H1 (cell line): ENCODE data around the gene RNFT2. TPM values are rescaled to one million over a fixed set of nuclear protein-coding genes. Genes with fewer than 3 reads are reported as not detected.

Experiments used
- CTCF ChIA-PET: fragments of 300-600 bp; sonication (Branson Sonifier 250); formaldehyde crosslinking; loops from one replicate; lab custom pipeline; 2021; ENCODE audit not compliant: partially characterized antibody; lab: Charles Lee
- POLR2A ChIA-PET: fragments of 300-600 bp; sonication (Branson Sonifier 250); formaldehyde crosslinking; loops from one replicate; lab custom pipeline; 2021; ENCODE audit warnings: inconsistent platforms; ENCODE audit not compliant: partially characterized antibody; lab: Charles Lee
- DNase-seq, 2 experiments: peaks; one replicate each; pipeline versions ENCODE4 v3.0.0 to v3.0.0-alpha.2; 2010 to 2022; ENCODE audit warnings: low spot score in 2 of 2, low read depth in 1 of 2, mixed read lengths in 1 of 2
- FAIRE-seq: peaks from 2 replicates; lab custom pipeline; 2011; peaks lifted over from hg19 to GRCh38; lab: Jason Lieb, UNC
- H2AFZ ChIP-seq: 2 replicates; pipeline ENCODE4 v1.8.1; 2012; ENCODE audit warnings: low read length, inconsistent platforms
- H2AK5ac ChIP-seq: 2 replicates; pipeline ENCODE4 v1.6.1; 2013; ENCODE audit warnings: low read depth, low read length
- H2BK120ac ChIP-seq: replicated peaks from 2 replicates; pipeline ENCODE3; 2013; ENCODE audit warnings: low read depth, low read length, inconsistent platforms
- H2BK12ac ChIP-seq: 2 replicates; pipeline ENCODE4 v1.6.1; 2013; ENCODE audit warnings: low read depth, low read length
- H2BK15ac ChIP-seq: 2 replicates; pipeline ENCODE4 v1.6.1; 2013; ENCODE audit warnings: low read length
- H2BK20ac ChIP-seq: 2 replicates; pipeline ENCODE4 v1.6.1; 2013; ENCODE audit warnings: low read length
- H2BK5ac ChIP-seq: 2 replicates; pipeline ENCODE4 v1.6.1; 2013; ENCODE audit warnings: low read depth, low read length
- H3K14ac ChIP-seq: 2 replicates; pipeline ENCODE4 v1.6.1; 2013; ENCODE audit warnings: inconsistent platforms; ENCODE audit not compliant: insufficient read length
- H3K18ac ChIP-seq: 2 replicates; pipeline ENCODE4 v1.6.1; 2013; ENCODE audit warnings: low read length; ENCODE audit errors: extremely low read depth
- H3K23ac ChIP-seq: 2 replicates; pipeline ENCODE4 v1.6.1; 2013; ENCODE audit warnings: inconsistent platforms; ENCODE audit not compliant: insufficient read length
- H3K23me2 ChIP-seq: 2 replicates; pipeline ENCODE4 v1.6.1; 2013; ENCODE audit warnings: low read depth, low read length
- H3K27ac ChIP-seq: 2 replicates; pipeline ENCODE4 v1.6.1; 2011; ENCODE audit warnings: low read depth, low read length, inconsistent platforms
- H3K27me3 ChIP-seq, 4 experiments: replicated peaks in 1 of 4; 1 replicate in 1 of 4; 2 replicates in 3 of 4; pipeline versions ENCODE4 v1.6.1 to v1.8.1; 2011 to 2013; ENCODE audit warnings: low read length in 3 of 4, mild to moderate bottlenecking in 3 of 4, inconsistent platforms in 2 of 4, mixed read lengths in 2 of 4, moderate library complexity in 1 of 4; ENCODE audit not compliant: control insufficient read depth in 3 of 4, insufficient read depth in 3 of 4; ENCODE audit errors: extremely low read depth in 1 of 4
- H3K36me3 ChIP-seq, 4 experiments: 2 replicates each; pipeline versions ENCODE4 v1.6.1 to v1.8.1; 2011 to 2013; ENCODE audit warnings: mild to moderate bottlenecking in 4 of 4, low read length in 3 of 4, moderate library complexity in 2 of 4, control low read depth in 1 of 4, inconsistent platforms in 1 of 4; ENCODE audit not compliant: insufficient read depth in 4 of 4, control insufficient read depth in 2 of 4
- H3K4ac ChIP-seq: replicated peaks from 2 replicates; pipeline ENCODE3; 2013; ENCODE audit warnings: low read length, low read depth, mixed read lengths, inconsistent platforms; ENCODE audit not compliant: insufficient read length
- H3K4me1 ChIP-seq, 4 experiments: replicated peaks in 1 of 4; 1 replicate in 1 of 4; 2 replicates in 3 of 4; pipeline versions ENCODE4 v1.6.1 to v1.8.1; 2011 to 2013; ENCODE audit warnings: low read length in 3 of 4, inconsistent platforms in 2 of 4, mixed read lengths in 1 of 4; ENCODE audit not compliant: insufficient read depth in 4 of 4, control insufficient read depth in 3 of 4
- H3K4me2 ChIP-seq, 2 experiments: 2 replicates each; pipeline versions ENCODE4 v1.6.1 to v1.8.1; 2011 to 2013; ENCODE audit warnings: low read depth in 2 of 2, low read length in 2 of 2, control low read depth in 1 of 2, inconsistent platforms in 1 of 2, mild to moderate bottlenecking in 1 of 2; ENCODE audit not compliant: insufficient read depth in 1 of 2
- H3K4me3 ChIP-seq, 4 experiments: fragments of 200-600, 300-600 bp in 1 of 4; sonication (generic), shearing (Covaris generic), sonication (Bioruptor Twin) in 1 of 4; 2 replicates each; pipeline versions ENCODE4 v1.5.1 to v1.8.1; 2011 to 2016; ENCODE audit warnings: low read length in 4 of 4, low read depth in 3 of 4, control low read depth in 2 of 4, inconsistent platforms in 2 of 4, mild to moderate bottlenecking in 2 of 4, mixed read lengths in 1 of 4, moderate library complexity in 1 of 4; ENCODE audit not compliant: insufficient read depth in 2 of 4; ENCODE audit errors: extremely low read depth in 1 of 4
- H3K56ac ChIP-seq: replicated peaks from 2 replicates; pipeline ENCODE3; 2013; ENCODE audit warnings: low read depth, mild to moderate bottlenecking, mixed read lengths, low read length, inconsistent platforms; ENCODE audit not compliant: insufficient read length
- H3K79me1 ChIP-seq: 2 replicates; pipeline ENCODE4 v1.6.1; 2013; ENCODE audit warnings: low read depth, low read length, control low read depth
- H3K79me2 ChIP-seq, 2 experiments: 2 replicates each; pipeline versions ENCODE4 v1.6.1 to v1.8.1; 2012 to 2013; ENCODE audit warnings: low read length in 2 of 2, mild to moderate bottlenecking in 2 of 2, inconsistent platforms in 1 of 2; ENCODE audit not compliant: insufficient read depth in 2 of 2, control insufficient read depth in 1 of 2
- H3K9ac ChIP-seq, 4 experiments: replicated peaks in 1 of 4; 1 replicate in 1 of 4; 2 replicates in 3 of 4; pipeline versions ENCODE4 v1.6.1 to v1.8.1; 2011 to 2013; ENCODE audit warnings: low read depth in 3 of 4, low read length in 3 of 4, control low read depth in 2 of 4, mild to moderate bottlenecking in 2 of 4, moderate library complexity in 2 of 4, inconsistent platforms in 1 of 4; ENCODE audit errors: extremely low read depth in 1 of 4
- H3K9me3 ChIP-seq, 2 experiments: 2 replicates each; pipeline versions ENCODE4 v1.6.1 to v1.8.1; 2012 to 2013; ENCODE audit warnings: mild to moderate bottlenecking in 2 of 2, moderate library complexity in 2 of 2, control low read depth in 1 of 2, inconsistent platforms in 1 of 2, low read depth in 1 of 2, low read length in 1 of 2, mixed read lengths in 1 of 2; ENCODE audit not compliant: insufficient read depth in 2 of 2
- H4K20me1 ChIP-seq, 2 experiments: replicated peaks in 1 of 2; 2 replicates each; pipeline versions ENCODE3 to v1.8.1; 2011 to 2013; ENCODE audit warnings: inconsistent platforms in 2 of 2, low read length in 2 of 2, mild to moderate bottlenecking in 1 of 2; ENCODE audit not compliant: insufficient read depth in 2 of 2, control insufficient read depth in 1 of 2
- H4K5ac ChIP-seq: 2 replicates; pipeline ENCODE4 v1.6.1; 2013; ENCODE audit warnings: low read length, low read depth, mixed read lengths, inconsistent platforms; ENCODE audit not compliant: insufficient read length
- H4K8ac ChIP-seq: 2 replicates; pipeline ENCODE4 v1.8.0; 2013; ENCODE audit warnings: mild to moderate bottlenecking, moderate library complexity, low read length, inconsistent platforms; ENCODE audit not compliant: insufficient read depth; ENCODE audit errors: extremely low read depth
- H4K91ac ChIP-seq: replicated peaks from 2 replicates; pipeline ENCODE3; 2013; ENCODE audit warnings: low read length, mixed read lengths, inconsistent platforms; ENCODE audit not compliant: insufficient read length
- TCF12 ChIP-seq: IDR thresholded peaks from 2 replicates; pipeline ENCODE4 v1.6.1; 2011; ENCODE audit warnings: low read depth, mild to moderate bottlenecking, low read length
- WGBS, 2 experiments: shearing (Covaris generic) in 1 of 2; methylation state at CpG; one replicate each; pipeline versions ENCODE4 v1.1.6 to v1.1.7; 2013 to 2015; ENCODE audit warnings: low lambda C conversion rate in 2 of 2, mixed read lengths in 2 of 2, inconsistent platforms in 1 of 2, low coverage in 1 of 2, missing lambda C conversion rate in 1 of 2; ENCODE audit not compliant: insufficient replicate concordance in 2 of 2, insufficient coverage in 1 of 2, insufficient read length in 1 of 2; ENCODE audit errors: extremely low coverage in 1 of 2, missing lambda C conversion rate in 1 of 2; 5-methylcytosine and 5-hydroxymethylcytosine counted together
- polyA plus RNA-seq, 7 experiments: library from polyadenylated mRNA; depleted of rRNA in 3 of 7; stranded (reverse) in 5 of 7; unstranded in 2 of 7; fragments of >200 nt in 5 of 7; fragments of 200-250 nt in 2 of 7; gene quantifications; 1 replicate in 5 of 7; 2 replicates in 1 of 7; 4 replicates in 1 of 7; pipeline versions ENCODE4 v1.2.1 to v1.2.3, GENCODE V29; 2011 to 2013; ENCODE audit warnings: missing spikeins in 2 of 7, mixed read lengths in 2 of 7
- total RNA-seq: library from RNA; stranded (reverse); fragmentation: NEBNext Ultra II Directional; extraction: Animal tissue kit (Norgen Biotek cat#: 25700); gene quantifications from 2 replicates; pipeline ENCODE4 v1.2.1, GENCODE V29; 2021

RNFT2 gene
- total and polyA plus RNA-seq, 2 of the 8 experiments (the other 6 are each of a cell fraction or from before 2014, with no cell fraction given): 14.2 to 33.1 TPM

GRCh38 chr12:116735084-116735483 lies 3.0 kb upstream of the RNFT2 start:
- Histone ChIP-seq H2BK20ac (no peak overlapping the region), H2BK15ac (no peak overlapping the region), H3K4me2 (no peak overlapping the region), H3K23me2 (peaks cover 10% of the 10 kb centered on the region; the same call in 1 of the 2 replicates), H2BK120ac (no peak overlapping the region), H3K18ac (no peak overlapping the region), H3K79me1 (peaks cover 23% of the 10 kb centered on the region), H3K56ac (no peak overlapping the region), H4K5ac (no peak overlapping the region), H2AFZ (no peak overlapping the region), H3K4me1 (peaks cover 0 to 5% (median 2%) of the 10 kb centered on the region in 4 experiments; a peak in 3 of 7 replicates), H3K9ac (no peak overlapping the region; a peak in 1 of 7 replicates), H3K14ac (no peak overlapping the region), H4K8ac (no peak overlapping the region), H3K23ac (no peak overlapping the region)
- no peak for DNase-seq
- FAIRE-seq: no peak
- 93 to 100% methylated on average over 1 to 10 of the region's 10 CpGs for WGBS, 2 experiments
- no peak for TF ChIP-seq TCF12
- TF ChIP-seq, all 59 proteins: peak for 0
- no peak overlapping the region for H2BK5ac ChIP-seq
- H4K91ac ChIP-seq: no peak overlapping the region
- H3K4ac ChIP-seq: no peak overlapping the region
- no peak overlapping the region for H3K4me3 ChIP-seq
- H4K20me1 ChIP-seq: peaks cover 5 to 13% of the 10 kb centered on the region in 2 experiments
- ChIA-PET POLR2A (no interaction called here), CTCF (no interaction called here)
- H3K79me2 ChIP-seq: peaks cover 3 to 58% of the 10 kb centered on the region in 2 experiments
- no peaks in the 10 kb centered on the region for H3K27me3 ChIP-seq
- H2BK12ac ChIP-seq: no peak overlapping the region
- no peak overlapping the region for H3K27ac ChIP-seq
- H3K36me3 ChIP-seq: peaks cover 0 to 11% (median 5%) of the 10 kb centered on the region in 4 experiments; a peak in 4 of 8 replicates
- H3K9me3 ChIP-seq: no peaks in the 10 kb centered on the region
- H2AK5ac ChIP-seq: no peak overlapping the region
